ENCODE results near the gene FAM50A. TPM values are rescaled to one million over a fixed set of nuclear protein-coding genes. Genes with fewer than 3 reads are reported as not detected.
"Not testable (repeated sequence)": the region's sequence is repeated elsewhere in the genome, so short reads cannot be mapped to it uniquely, and the experiment has no call there.

The FAM50A gene
- total and polyA plus RNA-seq, 2 of the 4 experiments (the other 2 are of a cell fraction), result 46.4 to 119 TPM

- H2BK5ac ChIP-seq (ENCODE audit: low read depth, low read length, poor library complexity, severe bottlenecking); ATAC-seq (ENCODE audit: low read depth); H3K9me1 ChIP-seq (ENCODE audit: insufficient read depth, low read length); H3K4me2 ChIP-seq (ENCODE audit: low read depth, low read length); H3K56ac ChIP-seq (ENCODE audit: extremely low read depth, insufficient read depth, low read length); H2AK5ac ChIP-seq (ENCODE audit: low read depth, low read length); H3K9ac ChIP-seq (ENCODE audit: low read depth, low read length); BruUV-seq (replicated peaks); H3K23ac ChIP-seq (ENCODE audit: low read depth, low read length); intact Hi-C loops (cut with micrococcal nuclease); H3K18ac ChIP-seq (ENCODE audit: low read depth, low read length); H4K5ac ChIP-seq (ENCODE audit: low read depth, low read length); H3K27ac ChIP-seq (ENCODE audit: insufficient read depth, low read length); H2AFZ ChIP-seq (replicated peaks; ENCODE audit: low read length, poor library complexity); DNase-seq; in situ Hi-C loops (cut with MboI; ENCODE audit: low sequenced_read_pairs); H3K9me3 ChIP-seq (ENCODE audit: control insufficient read depth, insufficient read depth, low read length); H4K8ac ChIP-seq (ENCODE audit: low read depth in 2 of 2, low read length in 2 of 2); H3K4ac ChIP-seq (ENCODE audit: low read depth, low read length); H4K20me1 ChIP-seq (ENCODE audit: insufficient read depth, low read length); H3K79me1 ChIP-seq (ENCODE audit: low read depth in 1 of 2, low read length in 2 of 2); H2BK15ac ChIP-seq (ENCODE audit: low read depth, low read length); H2BK20ac ChIP-seq (ENCODE audit: low read depth, low read length); H3K4me3 ChIP-seq (ENCODE audit: insufficient read depth, low read depth, low read length); H4K91ac ChIP-seq (ENCODE audit: insufficient read depth, low read depth, low read length); H3K27me3 ChIP-seq (ENCODE audit: control insufficient read depth, insufficient read depth, low read length); H3K14ac ChIP-seq (replicated peaks; ENCODE audit: low read depth, low read length); H3K4me1 ChIP-seq (ENCODE audit: control insufficient read depth, insufficient read depth, low read length); H3K36me3 ChIP-seq (ENCODE audit: control insufficient read depth, insufficient read depth, low read length); CTCF ChIA-PET; H2AK9ac ChIP-seq (replicated peaks; ENCODE audit: low read depth, low read length, poor library complexity); H2BK120ac ChIP-seq (ENCODE audit: low read depth, low read length); dilution Hi-C loops (cut with HindIII; ENCODE audit: low sequenced_read_pairs, unreplicated experiment): not testable (repeated sequence)
- WGBS, 2 experiments (ENCODE audit: extremely low coverage in 2 of 2, insufficient read length in 1 of 2), result no CpG with 5 or more reads among the region's 4 CpGs
- POLR2A ChIA-PET (ENCODE audit: unreplicated experiment), result interaction anchor here (0.6 kb wide), 1 partner anchor 20 kb away, joined by 3 read pairs; the partner anchor contains the start of gene FAM3A
Measured at GRCh38 chrX:154496591-154497137, 52.7 kb downstream of the FAM50A start.

Small RNA genes lying within 50 kb of the gene (microRNA-seq; reads per million reads assigned to microRNA genes)
- gene MIR6858 (ENCODE audit: insufficient read depth in 1 of 2, insufficient read length in 1 of 2, unreplicated experiment in 1 of 2) (0 to 3.3 reads per million in 2 experiments), gene RN7SL697P (ENCODE audit: insufficient read depth, insufficient read length) (not detected), gene SNORA70 (ENCODE audit: insufficient read depth, insufficient read length) (not detected)

Small RNA genes lying within 50 kb of the gene (small RNA-seq; reads per million reads assigned to genes)
- gene MIR6858, result 0 reads per million in 5 experiments
- gene RN7SL697P, result 0 reads per million in 5 experiments
- 0 reads per million in 5 experiments for gene SNORA70

Other genes starting within 250 kb of the FAM50A start
- not detected in 2 replicates for gene OPN1MW2, start 224.4 kb upstream of the FAM50A start, total RNA-seq (2012; rRNA removed)
- not detected in 2 replicates for gene OPN1MW2, start 224.4 kb upstream of the FAM50A start, polyA plus RNA-seq (2012; rRNA removed)
- not detected in 2 replicates for gene OPN1MW3, start 186.6 kb upstream of the FAM50A start, total RNA-seq (2012; rRNA removed)
- not detected in 2 replicates for gene OPN1MW3, start 186.6 kb upstream of the FAM50A start, polyA plus RNA-seq (2012; rRNA removed)
- not detected in 2 replicates for gene TEX28, start 149.0 kb upstream of the FAM50A start, total RNA-seq (2012; rRNA removed)
- not detected in 2 replicates for gene TEX28, start 149.0 kb upstream of the FAM50A start, polyA plus RNA-seq (2012; rRNA removed)
- not detected in 2 replicates for gene TKTL1, start 148.3 kb upstream of the FAM50A start, total RNA-seq (2012; rRNA removed)
- not detected in 2 replicates for gene TKTL1, start 148.3 kb upstream of the FAM50A start, polyA plus RNA-seq (2012; rRNA removed)
- gene FLNA, start 69.5 kb upstream of the FAM50A start, total RNA-seq (2012; rRNA removed), result 1,356 and 1,443 TPM in 2 replicates
- gene FLNA, start 69.5 kb upstream of the FAM50A start, polyA plus RNA-seq (2012; rRNA removed), result 1,357 and 1,435 TPM in 2 replicates
- 9.9 and 11.4 TPM in 2 replicates for gene EMD, start 64.8 kb upstream of the FAM50A start, total RNA-seq (2012; rRNA removed)
- 68.8 and 80.6 TPM in 2 replicates for gene EMD, start 64.8 kb upstream of the FAM50A start, polyA plus RNA-seq (2012; rRNA removed)
- 1,582 and 1,900 TPM in 2 replicates for gene RPL10, start 45.8 kb upstream of the FAM50A start, total RNA-seq (2012; rRNA removed)
- gene RPL10, start 45.8 kb upstream of the FAM50A start, polyA plus RNA-seq (2012; rRNA removed), result 4,696 and 7,467 TPM in 2 replicates
- 42.5 and 51.4 TPM in 2 replicates for gene DNASE1L1, start 34.9 kb upstream of the FAM50A start, total RNA-seq (2012; rRNA removed)
- 54.7 and 55.5 TPM in 2 replicates for gene DNASE1L1, start 34.9 kb upstream of the FAM50A start, polyA plus RNA-seq (2012; rRNA removed)
- gene TAFAZZIN, start 32.6 kb upstream of the FAM50A start, total RNA-seq (2012; rRNA removed), result 4.4 and 4.8 TPM in 2 replicates
- 24.4 and 26.6 TPM in 2 replicates for gene TAFAZZIN, start 32.6 kb upstream of the FAM50A start, polyA plus RNA-seq (2012; rRNA removed)
- gene ATP6AP1, start 15.5 kb upstream of the FAM50A start, total RNA-seq (2012; rRNA removed), result 13.8 and 13.9 TPM in 2 replicates
- 96.7 and 98.4 TPM in 2 replicates for gene ATP6AP1, start 15.5 kb upstream of the FAM50A start, polyA plus RNA-seq (2012; rRNA removed)
- 113 and 117 TPM in 2 replicates for gene GDI1, start 7.0 kb upstream of the FAM50A start, total RNA-seq (2012; rRNA removed)
- 291 and 331 TPM in 2 replicates for gene GDI1, start 7.0 kb upstream of the FAM50A start, polyA plus RNA-seq (2012; rRNA removed)
- 4.3 and 8.1 TPM in 2 replicates for gene PLXNA3, start 14.1 kb downstream of the FAM50A start, total RNA-seq (2012; rRNA removed)
- gene PLXNA3, start 14.1 kb downstream of the FAM50A start, polyA plus RNA-seq (2012; rRNA removed), result 111 and 126 TPM in 2 replicates
- 3.6 and 6.4 TPM in 2 replicates for gene LAGE3, start 35.1 kb downstream of the FAM50A start, total RNA-seq (2012; rRNA removed)
- 14.8 and 17.6 TPM in 2 replicates for gene LAGE3, start 35.1 kb downstream of the FAM50A start, polyA plus RNA-seq (2012; rRNA removed)
- 21.4 and 28.3 TPM in 2 replicates for gene UBL4A, start 42.5 kb downstream of the FAM50A start, total RNA-seq (2012; rRNA removed)
- 22.2 and 24.6 TPM in 2 replicates for gene UBL4A, start 42.5 kb downstream of the FAM50A start, polyA plus RNA-seq (2012; rRNA removed)
- 15.2 and 16.1 TPM in 2 replicates for gene SLC10A3, start 46.5 kb downstream of the FAM50A start, total RNA-seq (2012; rRNA removed)
- gene SLC10A3, start 46.5 kb downstream of the FAM50A start, polyA plus RNA-seq (2012; rRNA removed), result 24.6 and 26.9 TPM in 2 replicates
- 14.0 and 15.0 TPM in 2 replicates for gene FAM3A, start 72.1 kb downstream of the FAM50A start, total RNA-seq (2012; rRNA removed)
- gene FAM3A, start 72.1 kb downstream of the FAM50A start, polyA plus RNA-seq (2012; rRNA removed), result 47.2 and 52.0 TPM in 2 replicates
- 60.0 and 77.1 TPM in 2 replicates for gene G6PD, start 102.7 kb downstream of the FAM50A start, total RNA-seq (2012; rRNA removed)
- gene G6PD, start 102.7 kb downstream of the FAM50A start, polyA plus RNA-seq (2012; rRNA removed), result 174 and 213 TPM in 2 replicates
- 13.9 and 16.5 TPM in 2 replicates for gene IKBKG, start 103.5 kb downstream of the FAM50A start, total RNA-seq (2012; rRNA removed)
- gene IKBKG, start 103.5 kb downstream of the FAM50A start, polyA plus RNA-seq (2012; rRNA removed), result 38.2 and 41.3 TPM in 2 replicates
- not detected in 2 replicates for gene CTAG1A, start 141.0 kb downstream of the FAM50A start, total RNA-seq (2012; rRNA removed)
- not detected in 2 replicates for gene CTAG1A, start 141.0 kb downstream of the FAM50A start, polyA plus RNA-seq (2012; rRNA removed)
- gene CTAG1B, start 175.1 kb downstream of the FAM50A start, total RNA-seq (2012; rRNA removed), result not detected in 2 replicates
- gene CTAG1B, start 175.1 kb downstream of the FAM50A start, polyA plus RNA-seq (2012; rRNA removed), result not detected in 2 replicates
- gene CTAG2, start 209.4 kb downstream of the FAM50A start, total RNA-seq (2012; rRNA removed), result 23.6 and 27.1 TPM in 2 replicates
- gene CTAG2, start 209.4 kb downstream of the FAM50A start, polyA plus RNA-seq (2012; rRNA removed), result 42.5 and 59.8 TPM in 2 replicates